Stimulated activated naive B cell treated with anti-CD40 and anti-IgM and Interleukin-4, amounts not matched to agents 10 μg/mL and 1 μg/mL and 100 μg/mL, for 72 hours (primary cell): ENCODE data around the gene CD226.
"Not testable (repeated sequence)": the region's sequence is repeated elsewhere in the genome, so short reads cannot be mapped to it uniquely, and the experiment has no call there.

Experiments used
- ATAC-seq, 2 donors: fragments of 150-1000 bp; cut with Tn5 transposase; replicated peaks; 2 replicates each; pipeline ENCODE4 v1.10.0; 2021; ENCODE audit warnings: moderate library complexity in 1 of 2
- DNase-seq: peaks from one replicate; pipeline ENCODE4 v3.0.0; 2021
- H3K27ac Mint-ChIP-seq: one replicate; pipeline ENCODE4 v1.8.0; 2022; ENCODE audit warnings: mild to moderate bottlenecking, mixed read lengths
- H3K27me3 Mint-ChIP-seq, 2 donors: one replicate each; pipeline ENCODE4 v1.8.0; 2022; ENCODE audit warnings: mixed read lengths in 2 of 2
- H3K36me3 Mint-ChIP-seq, 2 donors: one replicate each; pipeline ENCODE4 v1.8.0; 2022; ENCODE audit warnings: mixed read lengths in 2 of 2, mild to moderate bottlenecking in 1 of 2
- H3K4me1 Mint-ChIP-seq, 2 donors: one replicate each; pipeline ENCODE4 v1.8.0; 2022; ENCODE audit warnings: mixed read lengths in 2 of 2, mild to moderate bottlenecking in 1 of 2
- H3K4me3 Mint-ChIP-seq, 2 donors: one replicate each; pipeline ENCODE4 v1.8.0; 2022; ENCODE audit warnings: mild to moderate bottlenecking in 2 of 2, mixed read lengths in 2 of 2, moderate library complexity in 1 of 2
- H3K9me3 Mint-ChIP-seq, 2 donors: one replicate each; pipeline ENCODE4 v1.8.0; 2022; ENCODE audit warnings: mixed read lengths in 2 of 2, mild to moderate bottlenecking in 1 of 2

Gene CD226

DNA sequence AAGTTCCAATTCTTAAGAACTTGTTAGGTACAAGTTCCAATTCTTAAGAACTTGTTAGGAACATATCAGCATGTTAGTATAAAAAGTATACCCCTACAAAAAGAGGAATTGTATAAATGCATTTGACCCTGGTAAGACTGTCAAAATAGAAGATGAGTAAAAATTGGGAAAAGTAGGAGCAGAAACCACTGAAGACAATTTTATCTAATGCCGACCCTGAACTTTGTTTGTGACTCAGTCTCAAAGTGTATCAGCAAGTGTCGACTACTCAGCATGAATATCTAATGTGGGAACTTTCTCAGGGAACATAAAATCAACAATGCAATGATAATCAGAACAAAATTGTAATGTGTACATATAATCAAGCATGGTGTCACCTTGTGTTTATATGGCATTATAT is 583 bp upstream of the CD226 start:
- Mint-ChIP-seq H3K4me1 (peaks cover 0 to 4% of the 10 kb centered on the region in 2 donors), H3K36me3 (peaks cover 9 to 16% of the 10 kb centered on the region in 2 donors), H3K9me3 (peaks cover 0 to 7% of the 10 kb centered on the region in 2 donors), H3K4me3 (no peak overlapping the region), H3K27me3 (no peaks in the 10 kb centered on the region), H3K27ac (peak overlapping the region; percentile 26)
- ATAC-seq (peak in 1 of 2 donors; percentile 2), DNase-seq (no peak)

DNA sequence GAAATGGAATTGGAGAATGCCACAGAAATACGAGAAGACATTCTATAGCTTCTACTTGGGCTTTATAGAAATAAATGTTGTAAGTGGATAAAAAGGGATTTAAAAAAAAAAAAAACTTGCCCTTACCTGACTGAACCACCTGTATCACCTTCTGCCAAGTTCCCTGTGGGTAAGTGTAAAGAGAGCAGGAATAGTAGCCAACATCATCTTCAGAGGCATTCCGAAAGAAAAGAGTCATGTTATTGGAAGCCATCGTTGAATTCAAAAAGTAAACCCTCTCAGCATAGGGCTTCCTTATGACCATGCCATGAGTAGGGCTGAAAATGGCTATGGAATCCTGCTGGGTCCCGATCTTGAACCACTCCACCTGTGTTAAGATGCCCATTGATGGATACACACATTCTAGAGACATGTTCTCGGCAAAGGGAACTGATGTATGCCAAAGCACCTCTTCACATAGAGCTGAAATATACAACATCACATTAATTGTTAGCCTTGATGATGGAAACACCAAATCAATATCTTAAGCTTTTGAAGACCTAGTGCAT is 991 bp downstream of the CD226 start:
- peaks cover 12% of the 10 kb centered on the region in 2 donors for H3K9me3 Mint-ChIP-seq
- no peaks in the 10 kb centered on the region for H3K27me3 Mint-ChIP-seq
- ATAC-seq: no peak
- DNase-seq: no peak
- H3K4me1 Mint-ChIP-seq: peaks cover 0 to 4% of the 10 kb centered on the region in 2 donors
- peaks cover 13 to 30% of the 10 kb centered on the region in 2 donors for H3K36me3 Mint-ChIP-seq
- no peak overlapping the region for H3K27ac Mint-ChIP-seq
- no peak overlapping the region for H3K4me3 Mint-ChIP-seq

DNA sequence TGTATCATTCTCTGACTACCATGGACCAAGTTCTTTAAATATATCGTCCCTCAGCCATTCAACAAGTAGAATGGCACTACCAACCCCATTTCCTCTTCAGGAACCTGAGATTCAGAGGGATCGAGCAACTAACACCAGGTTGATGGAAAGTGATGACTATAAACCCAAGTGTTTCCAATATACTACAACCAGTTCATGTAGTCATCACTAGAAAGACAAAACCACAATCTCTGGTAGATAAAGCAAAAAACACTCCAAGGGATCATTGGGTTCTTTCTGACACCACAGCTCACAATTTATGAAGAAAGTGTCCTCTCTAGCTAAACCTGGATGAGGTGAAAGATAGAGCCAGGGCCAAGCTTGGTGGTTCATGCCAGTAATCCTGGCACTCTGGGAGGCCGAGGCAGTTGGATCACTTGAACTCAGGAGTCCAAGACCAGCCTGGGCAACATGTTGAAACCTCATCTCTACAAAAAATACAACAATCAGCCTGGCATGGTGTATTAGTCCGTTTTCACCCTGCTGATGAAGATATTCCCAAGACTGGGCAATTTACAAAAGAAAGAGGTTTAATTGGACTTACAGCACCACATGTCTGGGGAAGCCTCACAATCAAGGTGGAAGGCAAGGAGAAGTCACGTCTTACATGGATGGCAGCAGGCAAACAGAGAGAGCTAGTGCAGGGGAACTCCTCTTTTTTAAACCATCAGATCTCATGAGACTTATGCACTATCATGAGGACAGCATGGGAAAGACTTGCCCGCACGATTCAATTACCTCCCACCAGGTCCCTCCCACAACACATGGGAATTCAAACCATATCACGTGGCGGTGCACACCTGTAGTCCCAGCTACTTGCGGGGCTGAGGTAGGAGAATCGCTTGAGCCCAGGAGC is 2.2 kb downstream of the CD226 start:
- no peak overlapping the region for H3K4me3 Mint-ChIP-seq

DNA sequence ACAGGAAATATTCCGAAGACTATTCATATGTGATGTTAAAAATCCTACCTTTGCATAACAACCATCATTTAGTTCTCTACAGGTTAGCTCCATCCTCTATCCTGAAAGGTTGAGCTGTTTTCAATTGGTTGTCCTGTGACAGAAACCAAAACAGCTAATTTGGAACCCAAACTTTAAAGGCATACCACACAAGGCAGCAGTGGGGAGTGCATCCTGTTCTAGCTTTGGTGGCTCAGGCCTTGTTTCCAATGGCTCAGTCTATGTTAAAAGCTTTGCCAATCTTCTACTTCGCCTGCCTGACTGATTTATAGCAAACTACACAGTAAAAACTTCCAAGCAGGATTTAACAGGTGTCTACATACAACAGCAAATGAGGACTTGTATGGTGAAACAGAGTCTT is 3.2 kb downstream of the CD226 start:
- H3K9me3 Mint-ChIP-seq: peaks cover 18 to 22% of the 10 kb centered on the region in 2 donors
- H3K36me3 Mint-ChIP-seq: peaks cover 22 to 45% of the 10 kb centered on the region in 2 donors
- ATAC-seq: no peak
- peak overlapping the region in 1 of 2 donors; percentile 25 for H3K4me3 Mint-ChIP-seq
- peak overlapping the region; percentile 59 for H3K27ac Mint-ChIP-seq
- no peak for DNase-seq
- H3K4me1 Mint-ChIP-seq: peaks cover 9 to 10% of the 10 kb centered on the region in 2 donors
- H3K27me3 Mint-ChIP-seq: no peaks in the 10 kb centered on the region

More for the DNA sequence above, 2.2 kb downstream of the CD226 start:
- no peak overlapping the region for H3K27ac Mint-ChIP-seq
- H3K4me1 Mint-ChIP-seq: peaks cover 2 to 4% of the 10 kb centered on the region in 2 donors
- DNase-seq (no peak), ATAC-seq (peak in 1 of 2 donors; percentile 13)
- H3K9me3 Mint-ChIP-seq: peaks cover 10 to 15% of the 10 kb centered on the region in 2 donors
- no peaks in the 10 kb centered on the region for H3K27me3 Mint-ChIP-seq
- H3K36me3 Mint-ChIP-seq: peaks cover 14 to 36% of the 10 kb centered on the region in 2 donors

DNA sequence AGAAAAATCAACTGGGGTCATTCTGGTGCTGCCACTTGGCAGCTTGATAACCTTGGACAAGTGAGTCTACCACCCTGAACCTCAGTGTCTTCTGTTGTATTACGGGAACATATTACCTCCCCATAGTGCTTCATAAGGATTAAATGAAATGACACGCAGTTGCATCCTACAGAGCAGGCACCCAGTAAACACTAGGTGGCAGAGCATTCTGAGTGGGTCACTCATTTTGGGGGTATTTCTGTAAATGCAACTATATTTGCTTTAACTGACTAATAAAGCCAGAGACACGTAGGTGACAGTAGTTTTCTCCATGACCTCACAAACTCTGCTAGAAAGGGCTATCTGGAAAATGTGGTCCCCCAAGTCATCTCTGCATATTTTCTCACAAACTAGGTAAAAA is 4.7 kb downstream of the CD226 start:
- peak in 1 of 2 donors; percentile 32 for ATAC-seq
- H3K36me3 Mint-ChIP-seq: peaks cover 22 to 45% of the 10 kb centered on the region in 2 donors
- H3K4me3 Mint-ChIP-seq: no peak overlapping the region

DNA sequence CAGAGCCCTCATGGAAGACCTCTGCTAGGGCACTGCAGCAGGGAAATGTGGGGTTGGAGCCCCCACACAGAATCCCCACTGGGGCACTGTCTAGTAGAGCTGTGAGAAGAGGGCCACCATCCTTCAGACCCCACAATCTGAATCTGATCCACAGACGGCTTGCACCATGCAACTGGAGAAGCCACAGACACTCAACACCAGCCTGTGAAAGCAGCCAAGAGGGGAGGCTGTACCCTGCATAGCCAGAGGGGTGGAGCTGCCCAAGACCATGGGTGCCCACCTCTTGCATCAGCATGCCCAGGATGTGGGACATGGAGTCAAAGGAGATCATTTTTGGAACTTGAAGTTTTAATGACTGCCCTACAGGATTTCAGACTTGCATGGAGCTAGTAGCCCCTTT is 6.5 kb downstream of the CD226 start:
- Mint-ChIP-seq H3K27ac (no peak overlapping the region), H3K36me3 (peaks cover 20 to 41% of the 10 kb centered on the region in 2 donors), H3K4me3 (no peak overlapping the region), H3K4me1 (peaks cover 6 to 9% of the 10 kb centered on the region in 2 donors), H3K27me3 (no peaks in the 10 kb centered on the region), H3K9me3 (peaks cover 18 to 25% of the 10 kb centered on the region in 2 donors)
- ATAC-seq: no peak
- no peak for DNase-seq

More for the DNA sequence above, 4.7 kb downstream of the CD226 start:
- H3K4me1 Mint-ChIP-seq: peaks cover 8 to 9% of the 10 kb centered on the region in 2 donors
- H3K9me3 Mint-ChIP-seq: peaks cover 18 to 25% of the 10 kb centered on the region in 2 donors
- H3K27me3 Mint-ChIP-seq: no peaks in the 10 kb centered on the region
- H3K27ac Mint-ChIP-seq: peak overlapping the region; percentile 65
- DNase-seq: no peak

DNA sequence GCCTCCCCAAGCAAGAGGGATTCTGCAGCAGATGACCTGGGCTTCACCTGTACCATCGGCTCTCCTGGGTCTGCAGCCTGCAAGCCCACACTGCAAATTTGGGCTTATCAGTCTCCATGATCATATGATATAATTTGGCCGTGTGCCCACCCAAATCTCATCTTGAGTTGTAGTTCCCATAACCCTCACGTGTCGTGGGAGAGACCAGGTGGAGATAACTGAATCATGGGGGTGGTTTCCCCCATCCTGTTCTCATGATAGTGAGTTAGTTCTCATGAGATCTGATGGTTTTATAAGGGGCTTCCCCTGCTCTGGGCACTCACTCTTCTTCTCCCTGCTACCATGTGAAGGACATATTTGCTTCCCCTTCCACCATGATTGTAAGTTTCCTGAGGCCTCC is 7.9 kb downstream of the CD226 start:
- H3K4me3 Mint-ChIP-seq, DNase-seq, H3K27me3 Mint-ChIP-seq: not testable (repeated sequence)
- Mint-ChIP-seq H3K27ac (peak overlapping the region; percentile 31), H3K36me3 (peaks cover 18 to 36% of the 10 kb centered on the region in 2 donors), H3K9me3 (peaks cover 18 to 25% of the 10 kb centered on the region in 2 donors), H3K4me1 (peaks cover 9 to 10% of the 10 kb centered on the region in 2 donors)
- ATAC-seq: peak in 1 of 2 donors; percentile 14

DNA sequence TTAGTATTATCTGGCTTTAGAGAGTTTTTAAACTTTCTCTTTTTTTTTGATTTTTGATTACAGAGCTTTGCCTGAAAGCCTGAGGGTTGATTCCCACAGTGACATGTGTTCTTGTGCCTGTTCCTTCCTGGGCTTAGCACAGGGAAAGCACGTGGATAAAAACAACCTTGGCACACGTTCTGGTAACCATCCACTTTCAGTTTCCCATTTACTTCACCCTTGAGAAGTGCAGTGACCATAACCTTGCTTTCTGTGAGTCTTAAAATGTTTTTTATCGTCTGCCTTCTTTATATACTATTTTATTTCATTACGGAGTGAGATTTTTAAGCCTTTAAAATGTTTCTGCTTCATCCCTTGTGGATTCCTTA is 11.5 kb downstream of the CD226 start:
- peaks cover 9 to 10% of the 10 kb centered on the region in 2 donors for H3K4me1 Mint-ChIP-seq
- ATAC-seq (no peak), DNase-seq (no peak)
- H3K9me3 Mint-ChIP-seq: peaks cover 8 to 11% of the 10 kb centered on the region in 2 donors
- peaks cover 8 to 10% of the 10 kb centered on the region in 2 donors for H3K36me3 Mint-ChIP-seq
- no peak overlapping the region for H3K27ac Mint-ChIP-seq
- no peaks in the 10 kb centered on the region for H3K27me3 Mint-ChIP-seq
- H3K4me3 Mint-ChIP-seq: no peak overlapping the region

DNA sequence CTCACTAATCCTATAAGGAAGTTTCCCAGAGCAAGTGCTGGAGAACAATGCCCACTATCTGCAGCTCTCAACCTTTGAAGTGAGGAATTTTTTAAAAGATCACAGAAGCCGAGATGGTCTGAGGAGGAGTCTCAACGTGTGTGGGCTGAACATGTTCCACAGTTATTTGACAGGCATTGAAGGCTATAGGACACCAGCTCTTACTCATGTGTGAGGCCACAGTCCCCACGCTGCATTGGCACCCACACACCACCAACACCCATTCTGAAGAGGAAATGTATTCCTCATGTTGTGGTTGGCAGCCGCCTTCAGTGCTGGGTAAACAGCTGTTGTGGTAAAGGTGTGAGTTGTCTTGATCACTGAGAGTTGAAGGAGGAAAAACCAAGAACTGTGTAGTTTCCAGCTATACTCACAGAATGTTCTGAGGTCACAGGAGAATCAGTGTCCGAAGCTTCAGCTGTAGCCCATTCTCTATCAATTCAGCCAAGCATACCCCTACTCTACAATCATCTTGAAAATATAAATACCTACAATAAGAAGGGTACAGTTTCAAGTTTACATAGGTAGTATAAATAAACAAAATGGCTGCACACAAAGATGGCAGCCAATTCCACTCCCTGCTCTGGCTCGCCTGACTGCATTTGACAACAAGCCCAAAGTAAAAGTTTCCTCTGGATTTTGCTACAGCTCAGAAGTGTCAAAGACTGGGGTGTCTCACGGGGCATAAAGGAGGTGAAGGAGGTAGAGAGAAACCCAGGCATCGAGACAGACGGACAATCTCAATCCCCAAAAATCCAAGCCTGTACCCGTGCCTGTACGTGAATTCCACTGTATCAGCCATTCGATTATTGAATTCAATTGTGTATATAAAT is 12.1 kb downstream of the CD226 start:
- H3K27me3 Mint-ChIP-seq: no peaks in the 10 kb centered on the region
- DNase-seq (peak; percentile 64), ATAC-seq (peak; percentile 96)
- no peak overlapping the region for H3K4me3 Mint-ChIP-seq
- peaks cover 8 to 9% of the 10 kb centered on the region in 2 donors for H3K36me3 Mint-ChIP-seq
- H3K4me1 Mint-ChIP-seq: peaks cover 9 to 10% of the 10 kb centered on the region in 2 donors
- H3K9me3 Mint-ChIP-seq: peaks cover 8 to 11% of the 10 kb centered on the region in 2 donors
- no peak overlapping the region for H3K27ac Mint-ChIP-seq

DNA sequence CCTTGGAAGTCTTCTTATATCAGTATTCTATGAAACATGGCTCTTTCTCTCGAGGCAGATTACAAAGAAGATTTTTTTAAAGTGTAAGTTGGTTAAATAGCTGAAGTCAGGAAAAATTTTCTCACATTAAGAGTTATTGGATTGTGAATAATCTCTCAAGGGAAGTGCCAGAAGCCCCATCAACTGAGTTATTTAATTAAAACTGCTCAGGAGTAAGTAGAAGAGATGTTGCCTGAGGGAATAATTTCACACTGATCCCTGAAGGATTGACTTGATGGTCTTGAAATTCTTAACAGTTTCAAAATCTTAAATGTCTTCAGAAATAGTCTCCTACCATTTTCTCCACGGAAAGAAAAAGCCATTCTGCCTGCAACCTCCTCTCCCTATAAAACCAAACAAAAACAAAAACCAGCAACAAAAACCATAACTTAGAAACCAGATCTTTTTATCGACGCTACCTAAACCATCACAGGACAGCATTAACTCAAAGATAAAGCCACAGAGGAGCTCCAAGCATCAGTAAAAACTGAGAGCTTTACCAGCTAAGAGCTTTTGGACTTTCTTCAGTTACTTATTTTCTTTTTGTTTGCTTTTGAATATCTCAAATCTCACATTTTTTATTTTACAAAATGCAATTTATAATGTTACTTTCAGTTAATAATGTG is 12.9 kb downstream of the CD226 start:
- DNase-seq (no peak), ATAC-seq (no peak)
- H3K4me3 Mint-ChIP-seq: no peak overlapping the region
- no peaks in the 10 kb centered on the region for H3K27me3 Mint-ChIP-seq
- H3K4me1 Mint-ChIP-seq: peaks cover under 1 to 5% of the 10 kb centered on the region in 2 donors
- H3K36me3 Mint-ChIP-seq: peaks cover under 1 to 1% of the 10 kb centered on the region in 2 donors
- H3K27ac Mint-ChIP-seq: no peak overlapping the region
- peaks cover under 1 to 3% of the 10 kb centered on the region in 2 donors for H3K9me3 Mint-ChIP-seq

DNA sequence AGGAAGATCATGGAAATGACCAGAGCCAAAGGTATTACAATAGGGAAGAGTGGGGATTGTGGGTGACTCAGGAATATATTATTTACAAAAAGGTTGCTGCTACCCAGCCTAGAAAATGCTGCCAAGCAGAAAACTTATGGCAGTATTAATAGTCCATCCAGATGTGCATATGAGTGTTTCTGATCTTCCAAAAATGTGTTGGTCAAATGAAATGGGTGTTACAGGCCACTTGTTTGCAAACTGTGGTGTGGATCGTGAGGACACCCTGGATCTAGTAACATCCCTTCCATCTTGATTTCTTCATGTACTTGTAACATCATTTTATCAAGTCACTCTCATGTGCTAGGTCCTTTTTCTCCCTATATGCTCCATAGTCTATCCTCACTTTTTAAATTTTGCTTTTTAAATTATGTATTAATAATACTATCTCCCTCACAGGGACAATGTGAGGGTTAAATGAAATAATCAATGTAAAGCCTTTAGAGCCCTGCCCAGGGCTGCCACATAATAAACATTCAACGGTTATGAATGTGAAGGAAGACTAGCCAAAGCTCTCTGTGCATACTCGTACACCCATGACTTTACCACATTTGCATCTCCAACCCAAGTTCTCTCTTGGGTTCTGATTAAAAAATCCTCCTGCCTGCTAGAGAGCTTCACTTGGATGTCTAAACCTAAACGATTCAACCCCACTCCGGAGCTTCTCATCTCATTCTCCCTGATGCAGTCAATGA is 18.5 kb downstream of the CD226 start:
- no peak for DNase-seq
- no peaks in the 10 kb centered on the region for H3K9me3 Mint-ChIP-seq
- no peaks in the 10 kb centered on the region for H3K36me3 Mint-ChIP-seq
- no peak overlapping the region for H3K27ac Mint-ChIP-seq
- no peaks in the 10 kb centered on the region for H3K4me1 Mint-ChIP-seq
- no peak for ATAC-seq
- no peak overlapping the region for H3K4me3 Mint-ChIP-seq
- no peaks in the 10 kb centered on the region for H3K27me3 Mint-ChIP-seq

DNA sequence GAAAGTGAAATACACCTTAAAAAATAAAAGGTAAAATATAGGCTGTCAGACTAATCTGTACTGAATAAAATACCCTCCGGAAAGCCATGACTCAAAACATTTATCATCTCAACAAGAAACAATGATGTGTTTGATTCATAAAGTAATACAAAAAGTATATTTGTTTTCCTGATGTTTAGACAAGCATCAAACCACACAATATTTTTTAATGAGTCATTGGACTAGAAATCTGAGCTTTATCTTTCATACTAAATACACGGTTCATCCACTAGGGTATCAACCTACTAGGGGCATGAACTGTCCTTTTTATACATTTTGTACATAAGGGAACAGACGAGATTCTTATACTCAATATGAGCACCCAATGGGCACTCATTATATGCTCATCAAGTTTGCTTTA is 31.3 kb downstream of the CD226 start:
- Mint-ChIP-seq H3K4me3 (no peak overlapping the region), H3K27me3 (no peaks in the 10 kb centered on the region), H3K9me3 (no peaks in the 10 kb centered on the region), H3K27ac (no peak overlapping the region), H3K4me1 (no peaks in the 10 kb centered on the region), H3K36me3 (no peaks in the 10 kb centered on the region)
- DNase-seq (no peak), ATAC-seq (no peak)

DNA sequence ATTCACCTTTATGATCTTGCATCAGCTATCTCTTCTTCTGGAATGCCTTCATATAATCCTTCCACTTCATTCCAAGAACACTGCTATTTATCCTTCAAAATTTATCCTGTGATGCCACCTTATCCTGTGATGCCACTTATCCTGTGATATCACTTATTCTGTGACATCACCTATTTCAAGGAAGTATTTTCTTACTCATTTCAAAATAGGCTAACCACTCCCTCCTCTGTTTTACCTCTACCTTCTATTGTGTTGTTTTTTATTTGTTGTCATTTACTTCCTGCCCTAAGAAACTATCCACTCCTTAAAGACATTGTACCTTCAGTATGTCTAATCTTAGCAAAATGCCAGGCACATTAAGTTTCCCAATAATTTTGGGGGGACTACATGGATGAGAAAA is 38.8 kb downstream of the CD226 start:
- DNase-seq: no peak
- H3K36me3 Mint-ChIP-seq: no peaks in the 10 kb centered on the region
- ATAC-seq: no peak
- no peaks in the 10 kb centered on the region for H3K9me3 Mint-ChIP-seq
- no peaks in the 10 kb centered on the region for H3K27me3 Mint-ChIP-seq
- no peak overlapping the region for H3K27ac Mint-ChIP-seq
- H3K4me1 Mint-ChIP-seq: no peaks in the 10 kb centered on the region
- H3K4me3 Mint-ChIP-seq: no peak overlapping the region
